Peyer's patch (tissue), 4 donors: ENCODE results near the gene C19orf12. TPM values are rescaled to one million over a fixed set of nuclear protein-coding genes. Genes with fewer than 3 reads are reported as not detected.

Experiments
- DNase-seq, 3 donors: peaks; one replicate each; pipeline ENCODE4 v3.0.0-alpha.2; 2017 to 2019
- H3K27ac ChIP-seq, 4 donors: fragments of 200-600 bp; sonication (generic); one replicate each; pipeline ENCODE4 v1.5.1; 2016 to 2019
- H3K27me3 ChIP-seq, 2 donors: fragments of 200-600 bp; sonication (generic); one replicate each; pipeline ENCODE4 v1.5.1; 2019
- H3K36me3 ChIP-seq, 3 donors: fragments of 200-600 bp; sonication (generic); one replicate each; pipeline ENCODE4 v1.5.1; 2016 to 2019
- H3K4me1 ChIP-seq, 4 donors: fragments of 200-600 bp; sonication (generic); one replicate each; pipeline ENCODE4 v1.5.1; 2016 to 2019
- H3K4me3 ChIP-seq, 4 donors: fragments of 200-600 bp; sonication (generic); 1 replicate in 3 of 4; 2 replicates in 1 of 4; pipeline ENCODE4 v1.5.1; 2016 to 2019; ENCODE audit warnings: mild to moderate bottlenecking in 1 of 4
- H3K9me3 ChIP-seq, 4 donors: fragments of 200-600 bp; sonication (generic); one replicate each; pipeline ENCODE4 v1.5.1; 2016 to 2019; ENCODE audit warnings: mild to moderate bottlenecking in 1 of 4
- CTCF ChIP-seq, 6 experiments: fragments of 450-650 bp in 4 of 6; fragments of 200-600 bp in 2 of 6; sonication (generic) in 1 of 6; IDR thresholded peaks; one replicate each; pipeline ENCODE4 v1.5.1; 2017 to 2019; ENCODE audit warnings: antibody characterized with exemption in 6 of 6, mild to moderate bottlenecking in 3 of 6, moderate library complexity in 1 of 6
- POLR2A ChIP-seq, 2 donors: fragments of 450-650 bp; IDR thresholded peaks; one replicate each; pipeline ENCODE4 v1.5.1; 2017; ENCODE audit warnings: antibody characterized with exemption in 2 of 2, mild to moderate bottlenecking in 2 of 2, moderate library complexity in 2 of 2
- total RNA-seq, 4 donors: library from RNA; depleted of rRNA; stranded (reverse); fragments of >200 nt; gene quantifications; one replicate each; pipeline ENCODE4 v1.1.0, GENCODE V29; 2016

Gene C19orf12
- total RNA-seq = 10 to 100 TPM; 18.2 to 49.1 (median 28.2) TPM

GRCh38 chr19:29714953-29715700, at the start of gene C19orf12:
Gene C19orf12 (minus strand): TSS chr19:29715261. CDS start chr19:29708413, 6,848 bp downstream.
- peak; percentile 63 to 82 (median 73) for DNase-seq
- no peaks in the 10 kb centered on the region for H3K27me3 ChIP-seq
- TF ChIP-seq POLR2A (IDR thresholded peaks at IDR 0.05) = peak; percentile 54 to 77
- TF ChIP-seq CTCF (IDR thresholded peaks at IDR 0.05) = no peak
- H3K9me3 ChIP-seq = no peaks in the 10 kb centered on the region
- peak within 1 kb of the TSS; percentile 89 to 97 (median 92) for H3K27ac ChIP-seq
- no peaks in the 10 kb centered on the region for H3K36me3 ChIP-seq
- H3K4me3 ChIP-seq = peak within 1 kb of the TSS; percentile 81 to 99 (median 90)
- peaks cover 4 to 46% (median 12%) of the 10 kb centered on the region in 4 donors for H3K4me1 ChIP-seq

GRCh38 chr19:29764361-29764760, 49.3 kb upstream of the C19orf12 start:
- no peak for DNase-seq
- no peaks in the 10 kb centered on the region for H3K9me3 ChIP-seq
- H3K4me1 ChIP-seq = no peaks in the 10 kb centered on the region
- H3K27ac ChIP-seq = no peak overlapping the region
- no peak overlapping the region for H3K4me3 ChIP-seq
- TF ChIP-seq POLR2A (IDR thresholded peaks at IDR 0.05) (no peak), CTCF (IDR thresholded peaks at IDR 0.05) (no peak)
- H3K36me3 ChIP-seq = no peaks in the 10 kb centered on the region
- H3K27me3 ChIP-seq = no peaks in the 10 kb centered on the region

- no peak overlapping the region for H3K27ac ChIP-seq
- H3K27me3 ChIP-seq = no peaks in the 10 kb centered on the region
- no peaks in the 10 kb centered on the region for H3K4me1 ChIP-seq
- H3K4me3 ChIP-seq = no peak overlapping the region
- DNase-seq = no peak
- no peaks in the 10 kb centered on the region for H3K9me3 ChIP-seq
- TF ChIP-seq POLR2A (IDR thresholded peaks at IDR 0.05) (no peak), CTCF (IDR thresholded peaks at IDR 0.05) (no peak)
- no peaks in the 10 kb centered on the region for H3K36me3 ChIP-seq
Observed at GRCh38 chr19:29763196-29763595, 48.1 kb upstream of the C19orf12 start.

GRCh38 chr19:29761575-29762232, 46.6 kb upstream of the C19orf12 start:
- Histone ChIP-seq H3K27me3 (no peaks in the 10 kb centered on the region), H3K36me3 (no peaks in the 10 kb centered on the region), H3K9me3 (no peaks in the 10 kb centered on the region), H3K4me1 (no peaks in the 10 kb centered on the region), H3K4me3 (no peak overlapping the region), H3K27ac (no peak overlapping the region)
- DNase-seq = no peak
- no peak for TF ChIP-seq CTCF (IDR thresholded peaks at IDR 0.05)
- TF ChIP-seq POLR2A (IDR thresholded peaks at IDR 0.05) = no peak

- H3K27me3 ChIP-seq = no peaks in the 10 kb centered on the region
- no peak overlapping the region for H3K4me3 ChIP-seq
- no peak for DNase-seq
- H3K36me3 ChIP-seq = no peaks in the 10 kb centered on the region
- no peak overlapping the region for H3K27ac ChIP-seq
- H3K4me1 ChIP-seq = no peaks in the 10 kb centered on the region
- TF ChIP-seq POLR2A (IDR thresholded peaks at IDR 0.05) (no peak), CTCF (IDR thresholded peaks at IDR 0.05) (no peak)
- no peaks in the 10 kb centered on the region for H3K9me3 ChIP-seq
Observed at GRCh38 chr19:29760752-29761502, 45.9 kb upstream of the C19orf12 start.
